Adrenal gland (tissue), 5 donors: ENCODE results near the gene SPC25.

Experiments
- CTCF ChIP-seq, 6 experiments: fragments of 450-650 bp in 4 of 6; fragments of 200-600 bp in 2 of 6; sonication (generic) in 1 of 6; IDR thresholded peaks; 1 replicate in 5 of 6; 2 replicates in 1 of 6; pipeline versions ENCODE4 v1.5.1 to v1.8.0; 2016 to 2021; ENCODE audit warnings: antibody characterized with exemption in 6 of 6, mild to moderate bottlenecking in 2 of 6, moderate library complexity in 1 of 6
- POLR2A ChIP-seq, 2 donors: fragments of 450-650 bp; IDR thresholded peaks; one replicate each; pipeline ENCODE4 v1.6.1; 2017; ENCODE audit warnings: antibody characterized with exemption in 2 of 2, mild to moderate bottlenecking in 2 of 2, moderate library complexity in 1 of 2
- donor health status: DM: no; HTN: no; CAD: no.

- no peak for TF ChIP-seq CTCF (IDR thresholded peaks at IDR 0.05)
- no peak for TF ChIP-seq POLR2A (IDR thresholded peaks at IDR 0.05)
Observed at GRCh38 chr2:168851674-168852320, 38.4 kb downstream of the SPC25 start.
